NCI-H2107 (cell line): Measurements from ENCODE around the gene CRAMP1.
A peak's percentile ranks its signal among the peaks of the same experiment; 100 is the strongest.

Experiments used
- DNase-seq: peaks from one replicate; lab custom pipeline; 2025; lab: John Stamatoyannopoulos, UW

The CRAMP1 gene

GRCh38 chr16:1655909-1656807, 44.0 kb downstream of the CRAMP1 start:
- no peak for DNase-seq

- DNase-seq = no peak
These were observed 44.9 kb downstream of the CRAMP1 start for GRCh38 chr16:1656808-1657617.

GRCh38 chr16:1657841-1658240, 45.7 kb downstream of the CRAMP1 start:
- DNase-seq = no peak

GRCh38 chr16:1659031-1659430, 46.9 kb downstream of the CRAMP1 start:
- DNase-seq = no peak

DNA sequence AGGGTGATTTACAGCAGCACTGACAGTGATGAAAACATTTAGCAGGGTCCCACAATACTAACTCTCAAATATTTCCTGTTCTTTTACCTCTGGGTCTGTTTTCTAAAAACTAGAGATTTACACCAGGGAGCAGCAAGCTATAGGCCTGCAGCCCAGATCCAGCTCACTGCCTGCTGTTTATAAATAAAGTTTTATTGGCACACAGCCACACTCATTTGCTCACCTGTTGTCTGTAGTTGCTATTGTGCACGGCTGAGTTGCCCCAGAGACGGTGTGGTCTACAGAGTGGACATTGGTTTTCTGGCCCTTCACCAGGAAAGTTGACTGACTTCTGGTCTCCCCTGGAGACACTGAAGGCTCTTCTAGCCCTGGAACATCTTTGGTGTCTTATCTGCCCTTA, 49.7 kb downstream of the CRAMP1 start:
- no peak for DNase-seq

- DNase-seq = no peak
These were observed 50.4 kb downstream of the CRAMP1 start for GRCh38 chr16:1662543-1662942.

DNA sequence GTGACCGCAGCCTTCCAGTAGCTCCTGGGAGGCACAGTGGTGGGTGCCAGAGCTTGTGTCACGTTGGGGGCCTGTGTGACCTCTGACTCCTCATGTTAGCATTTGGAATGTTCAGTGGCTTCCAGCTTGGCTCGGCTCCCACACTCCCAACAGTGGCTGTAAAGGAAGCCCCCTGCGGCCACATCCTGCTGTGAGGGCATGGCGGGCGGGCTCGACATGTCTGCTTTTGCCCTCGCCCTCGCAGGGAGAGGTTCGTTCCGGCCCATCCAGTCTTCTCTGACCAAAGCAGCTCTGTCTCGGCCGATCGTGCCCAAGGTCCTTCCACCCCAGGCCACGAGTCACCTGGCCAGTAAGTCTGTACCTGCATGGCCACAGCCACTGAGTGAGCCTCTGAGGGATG, 53.7 kb downstream of the CRAMP1 start:
- DNase-seq = no peak

GRCh38 chr16:1666316-1666715, 54.2 kb downstream of the CRAMP1 start:
- DNase-seq = no peak

DNA sequence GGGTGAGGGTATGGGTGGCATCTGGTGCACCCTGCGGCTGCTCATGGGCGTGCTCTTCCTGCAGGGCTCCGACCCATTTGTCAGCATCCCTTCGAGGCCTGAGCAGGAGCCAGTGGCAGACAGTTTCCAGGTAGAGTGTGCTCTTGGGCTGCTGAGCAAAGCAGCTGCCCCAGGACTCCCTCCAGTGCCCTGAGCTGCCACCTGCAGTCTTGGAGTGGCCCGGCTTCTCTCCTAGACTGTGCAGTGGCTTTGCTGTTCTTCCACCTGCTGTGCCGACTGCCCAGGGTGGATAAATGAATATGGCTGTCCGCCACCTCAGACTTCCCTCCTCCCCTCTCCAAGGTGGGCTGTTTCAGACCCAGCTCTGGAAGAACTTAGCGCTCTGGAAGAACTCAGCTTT, 55.1 kb downstream of the CRAMP1 start:
- DNase-seq = no peak

DNA sequence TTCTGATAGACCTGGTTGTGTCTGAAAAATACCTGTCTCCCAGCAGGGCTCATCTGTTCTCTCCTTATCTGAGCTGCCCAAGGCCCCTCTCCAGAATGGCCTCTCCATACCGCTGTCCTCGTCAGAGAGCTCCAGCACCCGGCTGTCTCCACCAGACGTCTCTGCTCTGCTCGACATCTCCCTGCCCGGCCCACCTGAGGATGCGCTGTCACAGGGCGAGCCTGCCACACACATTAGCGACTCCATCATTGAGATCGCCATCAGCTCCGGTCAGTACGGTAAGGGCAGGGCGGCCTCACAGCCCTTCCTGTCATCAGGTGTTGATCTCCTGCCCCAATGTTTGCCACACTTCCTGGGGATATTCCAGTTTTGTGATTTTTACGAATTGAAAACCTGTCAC, 55.8 kb downstream of the CRAMP1 start:
- DNase-seq = no peak

- no peak for DNase-seq
These were observed 56.6 kb downstream of the CRAMP1 start for GRCh38 chr16:1668612-1669319.

- no peak for DNase-seq
These were observed 57.5 kb downstream of the CRAMP1 start for GRCh38 chr16:1669698-1670097.

DNA sequence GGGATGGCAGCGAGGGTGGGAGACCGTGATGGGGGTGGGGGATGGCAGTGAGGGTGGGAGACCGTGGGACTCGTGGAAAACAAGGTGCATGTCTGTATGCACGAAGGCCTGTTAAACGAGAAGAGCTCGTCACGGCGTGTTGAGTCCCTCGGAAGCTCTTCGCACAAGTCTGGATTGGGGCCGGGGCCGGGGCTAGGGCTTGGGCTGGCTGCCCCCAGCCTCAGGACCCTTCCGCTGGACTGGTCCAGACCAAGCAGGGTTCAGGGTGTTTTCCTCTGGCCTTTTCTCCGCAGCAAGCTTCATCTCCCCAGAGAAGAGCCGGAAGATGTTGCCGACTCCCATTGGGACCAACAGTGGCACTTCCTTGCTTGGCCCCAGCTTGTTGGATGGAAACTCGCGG, 58.2 kb downstream of the CRAMP1 start:
- no peak for DNase-seq

GRCh38 chr16:1670866-1671265, 58.7 kb downstream of the CRAMP1 start:
- no peak for DNase-seq

DNA sequence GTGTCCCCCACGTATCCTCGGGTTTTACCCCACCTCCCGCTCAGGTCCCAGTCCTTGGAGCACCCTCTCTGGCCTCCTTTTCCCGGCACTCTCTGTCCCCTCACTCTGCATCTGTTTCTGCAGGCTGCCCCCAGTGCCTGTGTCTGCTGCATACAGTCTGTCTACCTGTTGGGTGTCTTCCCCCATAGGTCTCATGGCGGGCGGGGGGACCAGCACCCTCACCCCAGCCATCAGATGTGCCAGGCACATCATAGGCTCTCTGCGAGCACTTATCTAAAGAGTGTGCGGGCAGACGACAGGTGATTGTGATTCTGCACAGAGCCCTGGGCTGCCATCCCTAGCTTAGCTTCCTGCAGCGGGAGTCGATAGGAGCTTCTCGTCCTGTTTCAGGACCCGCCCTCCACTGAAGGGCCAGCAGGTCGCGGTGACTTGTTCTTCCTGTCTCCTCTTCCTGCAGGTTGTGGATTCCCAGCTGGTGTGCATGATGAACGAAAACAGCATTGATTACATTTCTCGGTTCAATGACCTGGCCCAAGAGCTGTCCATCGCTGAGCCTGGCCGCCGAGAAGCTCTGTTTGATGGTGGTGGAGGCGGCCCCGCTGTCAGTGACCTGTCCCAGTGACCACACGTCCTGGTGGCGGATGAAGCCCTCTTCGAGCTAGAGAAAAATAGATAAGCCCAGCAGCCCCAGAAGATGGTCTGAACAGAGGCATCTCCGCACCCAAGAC, 61.4 kb downstream of the CRAMP1 start:
- DNase-seq = no peak

DNA sequence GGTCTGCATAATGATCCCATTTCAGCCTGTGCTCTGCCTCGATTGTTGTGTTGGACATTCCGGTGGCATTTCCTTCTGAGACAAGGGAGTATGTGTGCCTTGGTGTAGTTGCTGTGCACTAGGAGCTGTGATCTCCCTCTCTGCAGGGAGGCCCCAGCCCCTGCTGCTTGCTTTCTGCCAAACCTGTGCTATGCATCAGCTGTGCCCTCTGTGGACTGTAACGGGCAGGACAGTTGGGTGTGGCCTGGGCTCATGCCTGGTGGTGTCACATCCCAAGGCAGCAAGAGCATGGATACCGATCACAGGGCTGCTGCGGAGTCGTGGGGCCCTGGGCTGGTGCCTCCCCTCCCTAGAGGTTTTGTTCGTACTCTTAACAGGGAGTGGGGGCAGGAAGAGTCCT, 62.1 kb downstream of the CRAMP1 start:
- DNase-seq = no peak

- DNase-seq = no peak
These were observed 62.8 kb downstream of the CRAMP1 start for GRCh38 chr16:1674751-1675664.

DNA sequence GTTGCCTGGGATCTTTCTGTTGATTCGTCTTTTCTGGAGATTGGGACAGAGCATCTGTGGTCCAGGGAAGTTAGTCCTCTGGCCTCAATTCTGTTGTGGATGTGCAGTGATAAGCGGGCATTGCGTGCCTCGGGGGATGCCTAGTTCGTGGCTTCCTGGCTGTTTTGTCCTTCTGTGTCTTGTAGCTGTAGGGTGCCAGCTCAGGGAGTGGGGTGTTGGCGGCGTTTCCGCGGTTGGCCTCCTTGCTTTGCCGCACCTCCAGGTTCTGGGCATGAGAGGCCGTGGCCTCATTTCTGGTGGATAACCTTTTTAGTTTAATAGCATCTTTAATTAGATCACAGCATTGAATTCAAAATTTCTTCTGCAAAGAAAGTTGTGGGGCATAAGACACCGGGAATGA, 64.5 kb downstream of the CRAMP1 start:
- DNase-seq = no peak

DNA sequence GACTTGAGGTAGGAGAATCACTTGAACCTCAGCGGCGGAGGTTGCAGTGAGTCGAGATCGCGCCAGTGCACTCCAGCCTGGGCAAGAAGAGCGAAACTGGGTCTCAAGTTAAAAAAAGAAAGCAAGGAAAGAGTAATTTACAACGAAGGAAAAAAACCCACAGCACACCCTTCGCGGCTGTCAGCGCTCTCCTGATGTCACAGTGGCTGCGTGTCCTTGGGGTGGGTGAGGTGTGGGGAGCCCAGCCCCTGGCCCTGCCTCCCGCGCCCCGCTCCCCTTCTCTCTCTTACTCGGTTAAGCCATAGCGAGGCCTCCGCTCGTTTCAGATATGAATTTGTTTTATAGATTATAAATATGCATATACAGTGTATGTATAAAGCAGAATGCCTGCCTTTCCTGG, 65.2 kb downstream of the CRAMP1 start:
- no peak for DNase-seq

DNA sequence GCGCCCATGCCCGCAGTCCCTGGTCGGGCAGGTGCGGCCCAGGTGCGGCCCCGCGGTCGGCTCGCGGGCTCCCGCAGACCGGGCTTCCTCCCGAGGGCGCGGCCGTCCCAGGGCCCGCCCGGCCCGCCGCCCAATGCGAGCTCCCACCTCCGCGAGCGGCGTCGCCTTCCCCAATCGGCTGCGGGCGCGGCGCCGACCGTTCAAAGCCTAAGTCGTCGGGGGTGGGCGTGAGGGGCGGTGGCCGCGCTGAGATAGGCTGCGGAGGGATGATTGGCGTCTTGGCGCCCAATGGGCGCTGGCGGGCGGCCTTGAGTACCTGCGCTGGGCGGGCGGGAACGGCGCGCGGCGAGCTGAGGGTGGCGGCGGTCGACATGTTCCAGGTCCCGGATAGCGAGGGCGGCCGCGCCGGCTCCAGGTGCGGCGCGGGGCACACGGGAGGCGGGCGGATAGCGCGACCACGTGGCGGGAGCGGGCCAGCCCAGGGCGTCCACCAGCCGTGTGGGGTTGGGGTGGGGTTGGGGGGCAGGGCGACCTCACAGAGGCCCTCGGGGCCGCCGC, 65.9 kb downstream of the CRAMP1 start, which contains the start of gene JPT2:
TSS of gene JPT2 (plus strand) at position 338 of the 558 bp plus-strand sequence. CDS start at position 372, 34 bp downstream.
- DNase-seq = peak; percentile 98
